GM21447 (cell line): Measurements from ENCODE around the gene FBXW10.
"Not testable (repeated sequence)": the region's sequence is repeated elsewhere in the genome, so short reads cannot be mapped to it uniquely, and the experiment has no call there.

Source experiments
- ATAC-seq: cut with Tn5 transposase; IDR thresholded peaks from one replicate; pipeline ENCODE4 v1.9.1; 2021; ENCODE audit not compliant: unreplicated experiment

The FBXW10 gene, protein sequence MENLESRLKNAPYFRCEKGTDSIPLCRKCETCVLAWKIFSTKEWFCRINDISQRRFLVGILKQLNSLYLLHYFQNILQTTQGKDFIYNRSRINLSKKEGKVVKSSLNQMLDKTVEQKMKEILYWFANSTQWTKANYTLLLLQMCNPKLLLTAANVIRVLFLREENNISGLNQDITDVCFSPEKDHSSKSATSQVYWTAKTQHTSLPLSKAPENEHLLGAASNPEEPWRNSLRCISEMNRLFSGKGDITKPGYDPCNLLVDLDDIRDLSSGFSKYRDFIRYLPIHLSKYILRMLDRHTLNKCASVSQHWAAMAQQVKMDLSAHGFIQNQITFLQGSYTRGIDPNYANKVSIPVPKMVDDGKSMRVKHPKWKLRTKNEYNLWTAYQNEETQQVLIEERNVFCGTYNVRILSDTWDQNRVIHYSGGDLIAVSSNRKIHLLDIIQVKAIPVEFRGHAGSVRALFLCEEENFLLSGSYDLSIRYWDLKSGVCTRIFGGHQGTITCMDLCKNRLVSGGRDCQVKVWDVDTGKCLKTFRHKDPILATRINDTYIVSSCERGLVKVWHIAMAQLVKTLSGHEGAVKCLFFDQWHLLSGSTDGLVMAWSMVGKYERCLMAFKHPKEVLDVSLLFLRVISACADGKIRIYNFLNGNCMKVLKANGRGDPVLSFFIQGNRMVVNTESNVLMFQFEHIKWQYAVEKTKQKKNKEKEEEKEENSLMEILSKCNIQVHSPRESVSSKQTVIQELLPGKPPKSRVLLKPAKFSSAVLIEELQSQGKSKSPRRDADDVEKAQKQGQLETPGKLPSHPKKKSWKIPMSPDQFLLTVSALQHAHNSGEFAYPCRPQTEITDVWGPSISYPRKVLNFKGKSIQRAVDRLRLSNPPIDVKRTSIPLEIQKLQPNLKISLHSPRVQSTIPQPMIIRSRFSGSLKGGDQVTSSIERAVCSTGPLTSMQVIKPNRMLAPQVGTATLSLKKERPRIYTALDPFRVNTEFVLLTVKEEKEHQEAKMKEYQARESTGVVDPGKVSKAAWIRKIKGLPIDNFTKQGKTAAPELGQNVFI

DNA sequence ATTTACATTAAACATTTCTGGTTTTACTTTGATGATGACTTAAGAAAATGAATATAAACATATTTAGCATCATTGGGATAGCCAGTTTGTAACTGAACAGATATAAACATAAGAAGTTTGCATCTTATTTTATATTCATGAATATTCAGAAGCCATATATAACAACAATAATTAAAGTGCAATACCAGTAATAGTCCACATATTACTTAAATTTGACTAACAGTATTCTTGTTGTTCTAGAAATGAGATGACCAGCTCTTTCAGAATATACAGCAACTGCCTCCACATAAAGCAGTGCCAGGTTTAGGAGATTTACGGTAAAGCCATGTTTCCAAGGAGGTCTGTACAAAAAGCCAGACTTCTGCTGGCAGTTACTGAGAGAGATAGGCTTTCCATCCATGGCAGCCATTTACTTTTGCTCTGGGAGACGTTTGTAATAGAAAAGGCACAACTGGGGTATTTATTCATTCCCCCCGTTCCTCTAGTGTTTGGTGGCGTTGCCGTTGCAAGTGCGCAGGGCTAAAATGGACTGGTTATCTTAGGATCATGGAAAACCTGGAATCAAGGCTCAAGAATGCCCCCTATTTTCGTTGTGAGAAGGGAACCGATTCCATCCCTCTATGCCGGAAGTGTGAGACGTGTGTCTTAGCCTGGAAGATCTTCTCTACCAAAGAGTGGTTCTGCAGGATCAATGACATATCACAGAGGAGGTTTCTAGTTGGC, at the start of gene FBXW10:
TSS of gene FBXW10 (plus strand) at position 356 of the 723 bp plus-strand sequence. CDS start at position 547, 191 bp downstream.
- ATAC-seq, result not testable (repeated sequence)

DNA sequence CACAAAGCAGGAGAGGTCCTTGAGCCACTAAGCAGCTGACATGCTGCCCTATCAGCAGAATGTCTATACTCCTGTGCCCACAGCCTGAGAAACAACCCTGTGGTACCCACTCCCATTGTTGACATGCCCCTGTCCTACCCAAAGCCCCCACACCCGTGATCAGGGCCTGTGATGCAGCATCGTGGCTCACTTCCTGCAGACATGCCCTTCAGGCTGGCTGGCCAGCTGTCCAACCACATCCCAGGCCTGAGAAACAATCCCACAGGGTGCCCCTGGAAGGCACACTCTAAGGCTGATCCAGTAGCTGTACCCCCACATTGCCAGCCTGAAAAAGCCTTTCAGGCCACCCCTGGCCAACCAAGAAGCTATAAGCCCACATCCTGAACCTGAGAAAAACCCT, 48.7 kb upstream of the FBXW10 start:
- ATAC-seq, result not testable (repeated sequence)

DNA sequence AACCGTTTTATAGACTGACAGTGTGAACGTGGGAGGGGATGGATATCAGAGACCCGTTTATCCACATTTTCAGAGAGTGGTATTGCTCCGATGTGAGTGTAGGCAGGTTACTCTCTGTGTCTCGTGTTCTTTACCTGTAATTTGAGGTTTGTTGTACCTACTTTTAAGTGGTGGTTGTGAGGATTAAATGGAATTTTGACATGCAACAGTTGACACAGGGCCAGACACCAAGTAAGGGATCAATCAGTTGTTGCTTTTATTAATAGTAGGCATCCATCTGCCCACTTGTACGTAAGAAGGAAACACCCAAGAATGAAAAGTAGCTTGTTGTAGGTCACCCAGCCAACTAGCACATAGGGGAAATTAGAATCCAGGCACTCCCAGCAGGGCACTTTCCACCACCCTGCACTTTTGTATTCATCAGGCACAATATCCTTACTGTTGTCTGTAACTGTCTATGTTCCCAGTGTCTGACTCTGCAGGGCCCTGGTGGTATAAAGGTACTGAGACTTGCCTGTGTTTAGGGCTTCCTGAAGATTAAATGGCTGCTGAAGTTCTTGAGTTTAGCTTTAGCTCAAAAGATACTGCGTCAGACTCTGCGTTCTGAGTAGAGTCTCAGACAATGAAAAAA, 45.3 kb upstream of the FBXW10 start:
- ATAC-seq, result not testable (repeated sequence)

DNA sequence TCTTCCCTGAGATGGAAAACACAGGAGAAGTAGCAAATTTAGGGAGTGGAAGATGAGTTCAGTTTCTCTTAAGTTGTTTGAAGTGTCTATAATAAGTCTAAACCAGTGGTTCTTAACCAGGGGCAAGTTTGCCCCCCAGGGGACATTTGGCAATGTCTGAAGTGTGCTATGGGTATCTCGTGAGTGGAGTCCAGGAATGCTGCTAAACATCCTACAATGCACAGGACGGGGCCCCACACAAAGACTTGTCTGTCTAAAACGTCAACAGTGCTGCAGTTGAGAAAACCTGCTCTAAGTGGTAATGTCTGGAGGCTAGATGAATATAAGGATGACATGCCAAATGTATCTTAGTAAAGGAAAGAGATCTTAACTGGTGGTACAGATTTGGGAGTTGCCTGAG, 37.9 kb upstream of the FBXW10 start:
- ATAC-seq, result not testable (repeated sequence)

DNA sequence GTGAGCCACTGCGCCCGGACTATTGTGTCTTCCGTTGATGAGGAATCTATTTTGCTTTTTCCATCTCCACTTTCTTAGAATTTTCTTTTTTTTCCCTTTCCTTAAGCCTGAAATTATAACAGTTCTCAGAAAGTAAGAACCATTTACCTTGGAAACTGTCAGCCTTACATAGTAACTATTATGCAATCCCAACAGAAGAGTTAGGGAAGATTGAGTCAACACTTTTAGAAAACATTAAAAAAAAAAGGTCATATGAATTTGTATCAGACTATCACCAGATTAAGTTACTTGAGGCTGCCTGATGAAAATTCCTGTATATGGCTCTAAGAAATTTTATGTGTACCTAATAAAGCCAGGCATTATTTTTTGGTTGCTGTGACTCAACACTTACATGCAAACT, 35.6 kb upstream of the FBXW10 start:
- not testable (repeated sequence) for ATAC-seq

DNA sequence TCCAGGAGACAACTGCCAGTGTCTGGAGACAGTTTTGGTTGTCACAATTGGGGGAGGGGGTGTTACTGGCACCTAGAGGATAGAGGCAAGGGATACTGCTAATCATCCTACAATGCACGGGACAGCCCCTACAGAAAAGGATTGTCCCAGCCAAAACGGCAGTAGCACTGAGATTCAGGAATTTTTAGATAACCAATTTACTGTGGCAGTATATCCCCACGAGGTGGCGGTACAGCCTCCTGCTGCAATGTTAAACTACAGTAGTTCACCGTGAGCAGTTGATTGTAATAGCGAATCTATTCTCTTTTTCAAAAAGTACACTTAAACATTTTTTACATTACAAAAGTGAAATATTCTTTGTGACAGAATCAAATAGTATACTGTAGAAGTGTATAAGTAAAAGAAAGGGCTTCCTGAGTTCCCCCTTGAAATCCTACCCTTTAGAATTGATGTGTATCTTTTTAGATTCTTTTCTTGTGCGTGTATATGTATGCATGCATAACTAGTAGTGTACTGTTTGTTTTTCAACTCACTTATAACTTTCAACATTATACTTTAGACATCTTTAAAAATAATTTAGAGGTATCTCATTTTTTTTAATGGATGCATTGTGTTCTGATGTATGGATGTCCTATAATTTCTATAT, 31.4 kb upstream of the FBXW10 start:
- ATAC-seq, result not testable (repeated sequence)

DNA sequence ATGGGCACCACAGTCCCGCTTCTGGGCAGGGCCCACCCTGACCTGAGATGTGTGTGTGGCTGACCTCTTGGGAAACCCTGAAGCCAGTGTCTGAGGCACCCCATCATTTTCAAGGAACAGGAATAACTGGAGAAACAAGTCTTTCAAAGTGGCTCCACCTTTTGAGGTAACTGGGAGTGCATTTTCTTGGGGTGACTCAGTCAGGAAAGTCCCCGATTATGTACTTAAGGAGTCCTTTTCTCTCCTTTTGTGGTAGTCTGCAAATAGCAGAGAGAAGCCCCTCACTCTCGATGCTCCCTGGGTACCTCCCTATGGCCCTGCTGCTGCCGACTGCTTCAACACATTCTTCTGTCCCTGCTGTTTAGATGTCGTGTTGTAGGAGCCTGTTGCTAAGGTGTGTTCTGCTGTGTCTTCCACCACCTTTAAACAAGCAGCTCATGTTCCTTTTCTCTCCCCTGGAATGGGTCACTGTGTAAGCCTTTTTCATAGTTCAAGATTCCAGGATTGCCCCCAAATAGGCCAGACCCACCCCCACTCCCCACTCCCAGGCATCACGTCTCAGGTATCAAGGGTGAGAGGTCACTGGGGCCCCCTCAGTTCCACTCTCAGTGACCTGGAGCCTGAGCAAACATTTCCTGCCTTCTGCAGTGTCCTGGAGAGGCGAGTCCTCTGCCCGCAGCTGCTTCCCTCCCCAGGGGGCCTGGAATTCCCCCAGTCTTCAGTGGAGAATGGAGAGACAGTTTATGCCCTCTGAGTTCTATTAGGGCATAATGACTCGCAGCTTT, 25.0 kb upstream of the FBXW10 start:
- not testable (repeated sequence) for ATAC-seq

DNA sequence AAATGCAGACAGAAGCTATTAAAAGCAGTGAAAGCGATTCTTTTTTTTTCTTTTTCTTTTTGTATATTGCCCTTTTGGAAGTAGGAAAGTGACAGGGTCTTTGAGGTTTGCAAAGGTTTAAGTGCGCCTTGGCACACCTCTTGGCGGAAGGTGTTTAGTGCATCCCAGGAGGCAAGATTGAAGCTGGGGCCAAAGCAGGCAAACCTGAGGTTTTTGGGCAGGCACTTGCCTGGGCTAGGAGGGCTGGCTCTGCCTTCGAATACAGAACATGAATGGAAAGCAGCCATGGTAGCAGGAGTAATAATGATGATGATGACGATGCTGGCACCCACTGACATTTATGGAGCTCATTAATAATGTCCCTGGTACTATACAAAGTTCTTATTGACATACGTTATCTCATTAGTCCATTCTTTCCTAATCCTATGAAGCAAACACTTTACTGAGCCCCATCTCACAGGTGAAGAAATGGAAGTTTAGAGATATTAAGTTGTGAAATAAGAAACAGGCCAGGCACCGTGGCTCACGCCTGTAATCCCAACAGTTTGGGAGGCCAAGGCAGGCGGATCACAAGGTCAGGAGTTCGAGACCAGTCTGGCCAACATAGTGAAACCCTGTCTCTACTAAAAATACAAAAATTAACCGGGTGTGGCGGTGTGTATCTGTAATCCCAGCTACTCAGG, 24.3 kb upstream of the FBXW10 start:
- not testable (repeated sequence) for ATAC-seq

DNA sequence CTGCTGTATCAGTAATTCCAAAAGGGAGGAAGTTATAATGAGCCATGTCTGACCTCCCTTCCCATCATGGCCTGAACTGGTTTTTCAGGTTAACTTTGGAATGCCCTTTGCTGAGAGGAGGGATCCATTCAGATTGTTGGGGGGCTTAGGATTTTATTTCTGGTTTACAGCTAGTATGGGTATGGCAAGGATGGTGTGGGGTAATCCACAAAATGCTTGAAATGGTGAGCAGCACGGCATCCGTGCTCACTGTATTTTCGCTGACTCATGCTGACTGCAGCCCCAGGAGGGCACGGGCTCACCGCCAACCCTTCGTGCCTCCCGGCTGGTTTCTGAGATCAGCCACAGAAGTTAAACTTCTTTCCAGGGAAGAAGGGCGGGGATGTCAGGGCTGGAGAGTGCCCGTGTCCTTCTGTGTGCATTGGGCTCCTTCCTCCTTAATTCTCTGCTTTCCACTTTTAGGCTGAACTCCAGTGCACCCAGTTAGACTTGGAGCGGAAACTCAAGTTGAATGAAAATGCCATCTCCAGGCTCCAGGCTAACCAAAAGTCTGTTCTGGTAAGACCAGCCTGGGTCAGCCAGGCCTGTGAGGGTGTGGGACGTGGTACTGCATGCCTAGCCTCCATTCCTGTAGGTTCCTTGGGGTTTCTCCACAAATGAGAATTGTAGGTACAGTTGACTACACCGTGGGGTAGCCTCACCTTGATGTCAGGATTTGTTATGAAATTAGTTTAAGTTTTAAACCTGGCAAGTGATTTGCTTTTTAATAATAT, 21.9 kb upstream of the FBXW10 start:
- not testable (repeated sequence) for ATAC-seq

DNA sequence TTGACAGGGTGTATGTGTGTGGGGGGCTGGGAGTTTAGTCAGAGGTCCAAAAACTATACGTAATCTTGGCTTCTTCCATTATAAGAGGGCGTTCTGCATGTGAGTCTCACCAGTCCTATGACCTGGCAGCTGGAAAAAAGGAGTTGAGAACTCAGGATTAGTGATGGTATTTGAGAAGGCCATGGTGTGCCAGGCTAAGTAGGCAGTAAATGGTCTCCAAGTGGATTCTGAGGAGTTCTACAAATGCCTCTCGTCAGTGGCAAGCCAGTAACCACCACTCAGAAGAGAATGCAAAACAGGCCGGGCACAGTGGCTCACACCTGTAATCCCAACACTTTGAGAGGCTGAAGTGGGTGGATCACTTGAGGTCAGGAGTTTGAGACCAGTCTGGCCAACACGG, 21.2 kb upstream of the FBXW10 start:
- not testable (repeated sequence) for ATAC-seq

DNA sequence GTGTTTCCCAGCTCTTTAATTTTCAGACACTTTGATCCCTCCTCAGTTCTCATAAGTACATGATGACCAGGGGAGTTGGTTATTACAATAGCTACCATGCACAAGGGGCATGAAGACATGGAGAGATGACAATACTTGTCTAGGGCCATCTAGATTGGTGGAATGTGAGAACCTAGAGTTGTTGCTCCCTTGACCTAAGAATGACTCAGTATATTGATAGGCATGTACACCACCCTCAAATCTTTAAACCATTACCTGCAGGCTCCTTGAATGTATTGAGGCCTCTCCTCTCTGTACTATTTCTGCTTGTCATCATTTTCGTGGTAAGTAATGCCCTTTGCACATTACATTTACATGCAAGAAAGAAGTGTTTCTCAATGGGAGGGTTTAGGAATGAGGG, 20.3 kb upstream of the FBXW10 start:
- not testable (repeated sequence) for ATAC-seq

DNA sequence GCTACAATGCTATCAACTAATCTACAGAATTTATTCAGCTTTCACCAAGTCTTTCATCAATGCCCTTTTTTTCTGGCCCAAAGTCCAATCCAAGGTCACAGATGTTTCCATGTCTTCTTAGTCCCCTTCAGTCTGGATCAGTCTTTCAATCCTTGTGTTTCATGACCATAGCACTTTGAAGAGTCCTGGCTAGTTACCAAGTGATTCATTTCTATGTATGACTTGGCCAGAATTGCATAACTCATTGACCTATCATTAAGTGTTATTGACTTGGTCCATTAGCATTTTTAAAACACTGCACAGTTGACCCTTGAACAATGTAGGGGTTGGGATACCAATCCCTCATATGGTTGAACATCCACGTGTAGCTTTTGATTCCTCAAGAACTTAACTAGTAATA, 11.4 kb upstream of the FBXW10 start:
- not testable (repeated sequence) for ATAC-seq

DNA sequence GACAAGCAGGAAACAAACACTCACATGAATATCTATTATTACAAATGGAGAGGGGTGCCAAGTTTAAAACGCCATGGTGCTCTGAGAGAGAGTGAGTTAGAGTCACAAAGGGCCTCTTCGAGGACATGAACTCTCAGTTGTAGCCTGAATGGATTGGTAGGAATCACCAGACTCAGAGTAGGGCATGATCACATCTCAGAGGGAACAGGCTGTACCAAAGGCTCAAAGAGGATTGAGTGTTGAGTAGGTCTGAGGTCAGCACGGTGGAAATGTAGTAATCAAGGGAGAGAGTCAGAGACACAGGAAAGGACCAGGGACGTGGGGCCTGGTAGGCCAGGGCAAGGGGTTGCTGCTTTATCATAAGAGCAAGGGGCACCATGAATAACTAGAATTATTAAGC, 10.5 kb upstream of the FBXW10 start:
- not testable (repeated sequence) for ATAC-seq

DNA sequence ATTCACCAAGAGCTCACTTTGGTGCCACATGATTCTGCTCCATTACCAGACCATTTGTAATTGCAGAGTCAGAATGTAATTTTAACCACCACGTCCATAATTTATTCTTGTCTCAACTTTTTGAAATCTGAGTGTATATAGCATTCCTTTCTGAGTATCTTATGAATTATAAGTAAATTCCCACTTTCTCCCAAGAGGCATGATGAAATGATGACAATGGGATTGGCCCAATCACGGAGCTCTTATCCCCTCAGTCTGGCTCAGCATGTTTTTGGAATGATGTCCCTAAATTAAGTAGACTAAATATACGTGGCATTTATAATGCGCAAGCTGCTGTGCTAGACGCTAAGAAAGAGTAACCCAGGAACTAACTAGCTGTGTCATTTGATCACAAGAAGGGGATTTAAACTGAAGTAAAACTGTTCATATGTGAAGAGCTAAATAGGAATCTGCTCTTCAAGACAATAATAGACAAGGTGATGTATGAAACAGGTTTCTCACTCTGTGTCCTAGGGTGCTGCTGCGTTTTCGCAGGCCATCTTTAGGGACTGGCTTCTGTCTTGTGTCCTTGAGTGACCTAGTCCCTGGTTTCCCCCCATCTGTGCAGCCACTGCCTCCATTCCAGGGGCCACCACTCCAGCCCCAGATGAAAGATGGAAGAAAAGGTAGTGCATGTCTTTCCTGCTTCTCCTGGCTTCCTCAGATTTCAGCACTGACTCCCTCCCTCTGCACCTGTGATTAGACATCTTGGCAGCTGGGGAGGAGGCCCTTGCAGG, 4.0 kb upstream of the FBXW10 start:
- not testable (repeated sequence) for ATAC-seq

DNA sequence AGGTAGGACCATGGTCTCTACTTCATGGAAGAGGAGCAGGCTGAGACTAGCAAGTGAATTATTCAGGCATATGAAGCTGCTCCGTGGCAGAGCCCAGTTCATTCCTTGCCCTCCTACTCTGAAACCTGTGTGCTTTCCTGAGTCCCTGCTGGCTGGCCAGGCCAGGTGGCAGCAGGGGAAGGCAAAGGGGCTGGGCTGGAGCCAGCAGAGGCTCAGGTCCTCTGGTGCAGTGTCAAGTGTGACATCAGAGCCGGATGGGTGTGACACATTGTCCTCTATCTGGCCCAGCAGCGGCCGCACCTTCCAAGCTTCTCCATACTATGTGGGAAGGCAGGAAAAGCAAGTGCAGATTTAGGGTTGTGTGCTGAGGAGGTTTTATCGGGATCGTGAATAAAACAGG, 2.6 kb upstream of the FBXW10 start:
- ATAC-seq, result not testable (repeated sequence)

DNA sequence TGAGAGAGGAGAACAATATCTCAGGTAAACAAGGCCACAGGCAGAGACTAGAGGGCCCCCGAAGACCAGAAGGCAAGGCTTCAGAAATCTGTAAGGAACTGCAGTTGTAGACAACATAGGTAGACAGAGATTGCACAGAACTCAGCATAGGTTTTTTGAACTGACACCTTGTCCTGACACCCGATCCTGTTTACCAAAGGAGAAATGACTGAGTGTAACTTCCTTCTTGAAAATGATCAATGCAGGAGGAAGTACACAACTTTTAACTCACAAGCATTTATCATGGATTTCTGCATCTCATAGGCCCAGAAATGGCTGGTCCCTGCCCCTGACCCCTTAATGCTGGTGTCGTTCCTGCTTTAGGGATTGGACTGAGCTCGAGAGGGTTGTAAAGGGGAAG, 872 bp downstream of the FBXW10 start:
- ATAC-seq, result not testable (repeated sequence)

DNA sequence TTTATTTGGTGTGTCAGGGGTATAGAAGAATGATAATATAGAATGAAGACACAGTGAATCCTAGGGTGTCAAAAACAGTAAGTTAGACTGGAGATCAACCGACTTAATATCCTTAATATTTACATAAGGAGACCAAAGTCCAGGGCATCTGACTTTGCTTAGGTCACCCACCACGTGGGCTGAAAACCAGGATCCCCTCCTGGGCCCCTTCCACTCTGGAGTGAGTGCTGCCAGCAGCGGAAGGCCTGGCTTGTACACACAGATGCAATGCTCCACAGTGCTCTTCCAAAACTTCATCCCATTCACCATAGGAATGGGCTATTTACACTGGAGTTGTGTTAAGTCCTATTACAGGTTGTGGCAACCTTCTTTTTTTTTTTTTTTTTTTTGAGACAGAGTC, 2.7 kb downstream of the FBXW10 start:
- ATAC-seq, result not testable (repeated sequence)
